Osteoblast (primary cell): ENCODE results near the gene ANKRD53. TPM values are rescaled to one million over a fixed set of nuclear protein-coding genes. Genes with fewer than 3 reads are reported as not detected.

ENCODE experiments used
- DNase-seq: peaks from one replicate; pipeline ENCODE4 v3.0.0; 2011; ENCODE audit warnings: low spot score, mixed read lengths; ENCODE audit not compliant: insufficient read length; ENCODE audit errors: missing footprints
- H2AFZ ChIP-seq: 2 replicates; pipeline ENCODE4 v1.6.0; 2011; ENCODE audit warnings: mild to moderate bottlenecking, low read length
- H3K27ac ChIP-seq: 2 replicates; pipeline ENCODE4 v1.5.1; 2011; ENCODE audit warnings: mild to moderate bottlenecking, low read depth, low read length, moderate library complexity
- H3K27me3 ChIP-seq: 2 replicates; pipeline ENCODE4 v1.6.0; 2012; ENCODE audit warnings: mild to moderate bottlenecking, control low read depth, inconsistent platforms, low read length, moderate library complexity; ENCODE audit not compliant: insufficient read depth
- H3K36me3 ChIP-seq: 2 replicates; pipeline ENCODE4 v1.5.1; 2011; ENCODE audit warnings: mild to moderate bottlenecking, low read length, control low read depth, moderate library complexity; ENCODE audit not compliant: insufficient read depth
- H3K4me1 ChIP-seq: 2 replicates; pipeline ENCODE4 v1.5.1; 2011; ENCODE audit warnings: mild to moderate bottlenecking, low read length, control low read depth, moderate library complexity; ENCODE audit not compliant: insufficient read depth
- H3K4me2 ChIP-seq: 2 replicates; pipeline ENCODE4 v1.6.0; 2011; ENCODE audit warnings: mild to moderate bottlenecking, low read length; ENCODE audit not compliant: insufficient read depth
- H3K4me3 ChIP-seq: fragments of 200-600 bp; sonication (generic); 3 replicates; pipeline ENCODE4 v1.5.1; 2012; ENCODE audit warnings: mild to moderate bottlenecking, low read length, inconsistent platforms; ENCODE audit not compliant: insufficient read depth
- H3K79me2 ChIP-seq: 2 replicates; pipeline ENCODE4 v1.6.0; 2012; ENCODE audit warnings: mild to moderate bottlenecking, low read length, control low read depth, inconsistent platforms; ENCODE audit not compliant: insufficient read depth
- H3K9me3 ChIP-seq: 2 replicates; pipeline ENCODE4 v1.5.1; 2011; ENCODE audit warnings: low read depth, low read length, control low read depth
- H4K20me1 ChIP-seq: 2 replicates; pipeline ENCODE4 v1.6.0; 2012; ENCODE audit warnings: mild to moderate bottlenecking, low read length, control low read depth; ENCODE audit not compliant: insufficient read depth
- CTCF ChIP-seq: IDR thresholded peaks from 2 replicates; pipeline ENCODE4 v1.5.1; 2011; ENCODE audit warnings: mild to moderate bottlenecking, low read depth, low read length, moderate library complexity; ENCODE audit errors: extremely low read depth
- total RNA-seq: library from RNA; depleted of rRNA; stranded (reverse); fragments of >200 nt; gene quantifications from 2 replicates; pipeline ENCODE4 v1.2.3, GENCODE V29; 2012

The ANKRD53 gene
- total RNA-seq, 1 donor: 1.1 TPM

- peak; percentile 26 for DNase-seq
- H4K20me1 ChIP-seq: peaks cover 9% of the 10 kb centered on the region
- no peak for TF ChIP-seq CTCF
- H3K36me3 ChIP-seq: peaks cover 49% of the 10 kb centered on the region
- H3K4me3 ChIP-seq: no peak overlapping the region
- peaks cover 6% of the 10 kb centered on the region for H3K79me2 ChIP-seq
- no peak overlapping the region for H2AFZ ChIP-seq
- H3K9me3 ChIP-seq: no peaks in the 10 kb centered on the region
- H3K27ac ChIP-seq: no peak overlapping the region
- no peaks in the 10 kb centered on the region for H3K27me3 ChIP-seq
- no peaks in the 10 kb centered on the region for H3K4me1 ChIP-seq
- no peak overlapping the region for H3K4me2 ChIP-seq
These were observed 7.5 kb downstream of the ANKRD53 start for GRCh38 chr2:70985956-70986355.

- no peak for TF ChIP-seq CTCF
- no peaks in the 10 kb centered on the region for H3K27me3 ChIP-seq
- DNase-seq: peak; percentile 29
- no peak overlapping the region for H3K27ac ChIP-seq
- peaks cover 13% of the 10 kb centered on the region for H3K79me2 ChIP-seq
- no peaks in the 10 kb centered on the region for H3K4me1 ChIP-seq
- no peaks in the 10 kb centered on the region for H3K9me3 ChIP-seq
- no peak overlapping the region for H3K4me2 ChIP-seq
- H4K20me1 ChIP-seq: peaks cover 9% of the 10 kb centered on the region
- H3K4me3 ChIP-seq: no peak overlapping the region
- H3K36me3 ChIP-seq: peaks cover 53% of the 10 kb centered on the region
- no peak overlapping the region for H2AFZ ChIP-seq
These were observed 8.2 kb downstream of the ANKRD53 start for GRCh38 chr2:70986499-70987189.

- Histone ChIP-seq H3K4me1 (no peaks in the 10 kb centered on the region), H3K27me3 (no peaks in the 10 kb centered on the region), H4K20me1 (peaks cover 9% of the 10 kb centered on the region), H3K36me3 (peaks cover 57% of the 10 kb centered on the region), H3K79me2 (peaks cover 19% of the 10 kb centered on the region), H2AFZ (no peak overlapping the region), H3K4me2 (no peak overlapping the region), H3K4me3 (no peak overlapping the region), H3K9me3 (no peaks in the 10 kb centered on the region), H3K27ac (no peak overlapping the region)
- no peak for DNase-seq
- no peak for TF ChIP-seq CTCF
These were observed 9.0 kb downstream of the ANKRD53 start for GRCh38 chr2:70987386-70987785.

- Histone ChIP-seq H4K20me1 (peaks cover 14% of the 10 kb centered on the region), H3K9me3 (no peaks in the 10 kb centered on the region), H3K27ac (no peak overlapping the region), H3K36me3 (peaks cover 57% of the 10 kb centered on the region), H3K79me2 (peaks cover 25% of the 10 kb centered on the region), H3K4me1 (peaks cover 3% of the 10 kb centered on the region), H3K4me2 (no peak overlapping the region), H3K27me3 (no peaks in the 10 kb centered on the region), H2AFZ (no peak overlapping the region), H3K4me3 (no peak overlapping the region)
- DNase-seq: peak; percentile 27
- TF ChIP-seq CTCF: no peak
These were observed 9.7 kb downstream of the ANKRD53 start for GRCh38 chr2:70988151-70988550.
